SK-N-SH treated with all-trans-retinoic acid at 6 μM for 48 hours (cell line): ENCODE measurements around the gene MYO16.

Source experiments
- ATAC-seq: fragments of 200-7000 bp; cut with Tn5 transposase; 3 replicates; pipeline ENCODE4 v1.9.1; 2020; ENCODE audit warnings: mild to moderate bottlenecking, moderate library complexity
- ARNTL ChIP-seq: fragments of 450-650 bp; formaldehyde crosslinking; IDR thresholded peaks from 2 replicates; pipeline ENCODE4 v1.5.0; 2020; ENCODE audit warnings: low read depth, mild to moderate bottlenecking, moderate library complexity, borderline replicate concordance
- BACH2 ChIP-seq: fragments of 250-450 bp; sonication (Bioruptor Pico); IDR thresholded peaks from 2 replicates; pipeline ENCODE4 v1.9.0; 2021; ENCODE audit warnings: mild to moderate bottlenecking, borderline replicate concordance
- CSDC2 ChIP-seq: fragments of 250-450 bp; sonication (Bioruptor Pico); IDR thresholded peaks from 2 replicates; pipeline ENCODE4 v1.5.0; 2020; ENCODE audit warnings: mild to moderate bottlenecking, moderate library complexity
- ESRRG ChIP-seq: fragments of 250-450 bp; sonication (Bioruptor Pico); IDR thresholded peaks from 2 replicates; pipeline ENCODE4 v1.6.1; 2021; ENCODE audit warnings: mild to moderate bottlenecking
- GLIS3 ChIP-seq: fragments of 250-450 bp; sonication (Bioruptor Pico); IDR thresholded peaks from 2 replicates; pipeline ENCODE4 v1.5.0; 2020; ENCODE audit warnings: mild to moderate bottlenecking, moderate library complexity
- ISL1 ChIP-seq: fragments of 250-450 bp; sonication (Bioruptor Pico); IDR thresholded peaks from 2 replicates; pipeline ENCODE4 v2.1.2; 2022; ENCODE audit warnings: mild to moderate bottlenecking, moderate library complexity
- OSR1 ChIP-seq: fragments of 250-450 bp; sonication (Bioruptor Pico); IDR thresholded peaks from 2 replicates; pipeline ENCODE4 v1.8.0; 2022; ENCODE audit warnings: moderate library complexity, mild to moderate bottlenecking, inconsistent platforms
- PPARA ChIP-seq: fragments of 250-450 bp; sonication (Bioruptor Pico); IDR thresholded peaks from 2 replicates; pipeline ENCODE4 v1.5.0; 2020; ENCODE audit warnings: mild to moderate bottlenecking, borderline replicate concordance
- RARB ChIP-seq: fragments of 250-450 bp; sonication (Bioruptor Pico); IDR thresholded peaks from 2 replicates; pipeline ENCODE4 v1.8.0; 2021; ENCODE audit warnings: mild to moderate bottlenecking, moderate library complexity
- SNAI2 ChIP-seq: fragments of 250-450 bp; sonication (Bioruptor Pico); IDR thresholded peaks from 2 replicates; pipeline ENCODE4 v1.5.0; 2020; ENCODE audit warnings: mild to moderate bottlenecking, moderate library complexity
- TCF4 ChIP-seq: fragments of 250-450 bp; sonication (Bioruptor Pico); IDR thresholded peaks from 2 replicates; pipeline ENCODE4 v1.8.0; 2021; ENCODE audit warnings: mild to moderate bottlenecking, moderate library complexity, borderline replicate concordance
- TOX ChIP-seq: fragments of 250-450 bp; sonication (Bioruptor Pico); IDR thresholded peaks from 2 replicates; pipeline ENCODE4 v1.8.0; 2021; ENCODE audit warnings: mild to moderate bottlenecking, moderate library complexity, borderline replicate concordance
- ZC3H10 ChIP-seq: fragments of 250-450 bp; sonication (Bioruptor Pico); IDR thresholded peaks from 2 replicates; pipeline ENCODE4 v1.5.1; 2021; ENCODE audit warnings: mild to moderate bottlenecking, moderate library complexity
- ZFP3 ChIP-seq: fragments of 250-450 bp; sonication (Bioruptor Pico); IDR thresholded peaks from 2 replicates; pipeline ENCODE4 v1.5.0; 2020; ENCODE audit warnings: mild to moderate bottlenecking, moderate library complexity
- ZFP30 ChIP-seq: fragments of 450-650 bp; formaldehyde crosslinking; IDR thresholded peaks from 2 replicates; pipeline ENCODE4 v1.5.0; 2022; ENCODE audit warnings: mild to moderate bottlenecking, moderate library complexity
- ZNF565 ChIP-seq: fragments of 450-650 bp; formaldehyde crosslinking; conservative IDR thresholded peaks from 2 replicates; pipeline ENCODE4 v1.5.0; 2020; ENCODE audit warnings: low read depth, mild to moderate bottlenecking, moderate library complexity
- ZNF70 ChIP-seq: fragments of 450-650 bp; formaldehyde crosslinking; IDR thresholded peaks from 2 replicates; pipeline ENCODE4 v1.5.0; 2020; ENCODE audit warnings: mild to moderate bottlenecking, moderate library complexity
- TF ChIP-seq, protein P1 (sequence below): fragments of 250-450 bp; sonication (Bioruptor Pico); IDR thresholded peaks from 2 replicates; pipeline ENCODE4 v1.5.1; 2021; ENCODE audit warnings: mild to moderate bottlenecking, moderate library complexity
- TF ChIP-seq, protein P2 (sequence below): fragments of 250-450 bp; sonication (Bioruptor Pico); IDR thresholded peaks from 2 replicates; pipeline ENCODE4 v1.8.0; 2020; ENCODE audit warnings: mild to moderate bottlenecking, moderate library complexity, borderline replicate concordance
- TF ChIP-seq, protein P3 (sequence below): fragments of 250-450 bp; sonication (Bioruptor Pico); IDR thresholded peaks from 2 replicates; pipeline ENCODE4 v1.5.0; 2020; ENCODE audit warnings: mild to moderate bottlenecking, moderate library complexity
- TF ChIP-seq, protein P4 (sequence below): fragments of 250-450 bp; sonication (Bioruptor Pico); IDR thresholded peaks from 2 replicates; pipeline ENCODE4 v1.8.0; 2021; ENCODE audit warnings: low read depth, mild to moderate bottlenecking, moderate library complexity, borderline replicate concordance

Gene MYO16

DNA sequence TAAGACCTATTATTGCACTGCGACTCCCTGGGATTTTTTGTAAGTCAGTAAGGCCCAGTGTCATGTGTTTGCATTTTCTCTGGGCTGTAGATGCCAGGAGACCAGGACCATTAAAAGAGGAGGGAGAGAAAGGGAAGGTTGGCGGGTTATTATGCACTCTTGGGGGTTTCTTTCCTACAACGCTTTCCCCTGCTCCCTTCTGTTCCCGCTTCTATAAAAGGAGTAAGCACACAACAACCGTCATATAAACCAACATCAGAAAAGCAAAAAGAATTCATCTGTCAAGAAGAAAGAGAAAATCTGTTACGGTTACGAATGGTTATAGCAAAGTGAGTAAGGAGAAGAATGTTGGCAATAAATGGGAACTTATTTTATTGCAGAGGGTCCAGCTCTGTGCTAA lies 615.2 kb downstream of the MYO16 start:
- no peak for ATAC-seq
- no peak for TF ChIP-seq ZNF565
- no peak for TF ChIP-seq ESRRG
- TF ChIP-seq ARNTL: no peak
- no peak for TF ChIP-seq ZFP30 (CRISPR knock-in tag)
- no peak for TF ChIP-seq OSR1 (CRISPR knock-in tag)
- TF ChIP-seq ZFP3 (CRISPR knock-in tag): no peak
- TF ChIP-seq RARB: no peak
- no peak for TF ChIP-seq TOX (CRISPR knock-in tag)
- no peak for TF ChIP-seq ISL1 (CRISPR knock-in tag)
- TF ChIP-seq TCF4: no peak
- TF ChIP-seq CSDC2 (CRISPR knock-in tag): no peak
- TF ChIP-seq ZC3H10 (CRISPR knock-in tag): no peak
- no peak for TF ChIP-seq BACH2 (CRISPR knock-in tag)

DNA sequence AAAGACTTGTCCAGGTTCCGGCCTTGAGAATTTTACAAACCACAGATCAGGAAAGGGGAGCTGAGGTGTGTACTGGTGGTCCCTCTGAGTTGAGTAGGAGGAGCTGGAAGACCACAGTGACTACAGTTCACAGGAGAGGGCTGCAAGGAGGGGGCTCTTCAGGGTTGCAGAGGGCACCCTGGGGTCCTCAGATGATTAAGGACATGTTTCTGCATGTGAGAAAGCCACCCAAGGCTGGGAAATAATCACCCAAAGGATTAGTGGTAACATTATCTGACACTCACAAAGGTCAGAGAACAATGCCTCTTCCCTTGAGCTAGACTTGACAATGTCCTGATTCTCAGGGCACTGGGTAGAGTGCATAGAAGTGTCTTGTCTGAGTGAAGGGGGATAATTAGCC lies 616.6 kb downstream of the MYO16 start:
- no peak for ATAC-seq

DNA sequence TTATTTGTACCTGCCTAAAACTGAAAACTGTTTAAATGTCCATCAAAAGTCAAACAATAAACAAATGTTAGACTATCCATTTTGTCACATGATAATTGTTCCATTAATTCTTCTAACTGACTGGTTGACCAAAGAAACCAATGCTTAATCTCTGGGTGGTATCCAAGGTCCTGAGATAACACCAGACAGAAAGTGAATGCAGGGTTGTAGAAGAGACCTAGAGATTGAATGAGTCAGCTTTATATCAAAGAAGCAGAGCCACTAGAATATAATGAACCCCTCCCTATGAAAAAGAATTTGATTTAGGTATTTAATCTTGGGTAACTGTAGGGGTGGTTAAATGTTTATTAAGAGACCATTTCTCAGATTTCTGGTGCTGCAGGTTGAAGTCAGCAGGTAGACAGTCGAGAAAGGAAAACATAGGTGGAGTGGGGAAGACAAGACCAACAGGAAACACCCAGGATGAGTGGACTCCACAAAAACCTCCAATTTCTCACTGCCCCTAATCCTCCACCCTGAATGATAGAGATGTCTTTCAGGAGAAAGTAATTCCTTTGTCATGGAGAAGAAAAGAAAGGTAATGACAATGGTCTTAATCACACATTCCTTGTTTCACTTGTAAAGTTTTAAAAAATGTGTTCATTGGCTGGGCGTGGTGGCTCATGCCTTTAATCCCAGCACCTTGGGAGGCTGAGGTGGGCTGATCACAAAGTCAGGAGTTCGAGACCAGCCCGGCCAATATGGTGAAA lies 620.5 kb downstream of the MYO16 start:
- TF ChIP-seq ISL1 (CRISPR knock-in tag): no peak
- no peak for TF ChIP-seq ESRRG
- TF ChIP-seq, protein P1, sequence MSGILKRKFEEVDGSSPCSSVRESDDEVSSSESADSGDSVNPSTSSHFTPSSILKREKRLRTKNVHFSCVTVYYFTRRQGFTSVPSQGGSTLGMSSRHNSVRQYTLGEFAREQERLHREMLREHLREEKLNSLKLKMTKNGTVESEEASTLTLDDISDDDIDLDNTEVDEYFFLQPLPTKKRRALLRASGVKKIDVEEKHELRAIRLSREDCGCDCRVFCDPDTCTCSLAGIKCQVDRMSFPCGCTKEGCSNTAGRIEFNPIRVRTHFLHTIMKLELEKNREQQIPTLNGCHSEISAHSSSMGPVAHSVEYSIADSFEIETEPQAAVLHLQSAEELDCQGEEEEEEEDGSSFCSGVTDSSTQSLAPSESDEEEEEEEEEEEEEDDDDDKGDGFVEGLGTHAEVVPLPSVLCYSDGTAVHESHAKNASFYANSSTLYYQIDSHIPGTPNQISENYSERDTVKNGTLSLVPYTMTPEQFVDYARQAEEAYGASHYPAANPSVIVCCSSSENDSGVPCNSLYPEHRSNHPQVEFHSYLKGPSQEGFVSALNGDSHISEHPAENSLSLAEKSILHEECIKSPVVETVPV (CRISPR knock-in tag): no peak
- no peak for TF ChIP-seq GLIS3
- TF ChIP-seq TOX (CRISPR knock-in tag): no peak
- no peak for TF ChIP-seq SNAI2
- TF ChIP-seq TCF4: no peak
- TF ChIP-seq, protein P2, sequence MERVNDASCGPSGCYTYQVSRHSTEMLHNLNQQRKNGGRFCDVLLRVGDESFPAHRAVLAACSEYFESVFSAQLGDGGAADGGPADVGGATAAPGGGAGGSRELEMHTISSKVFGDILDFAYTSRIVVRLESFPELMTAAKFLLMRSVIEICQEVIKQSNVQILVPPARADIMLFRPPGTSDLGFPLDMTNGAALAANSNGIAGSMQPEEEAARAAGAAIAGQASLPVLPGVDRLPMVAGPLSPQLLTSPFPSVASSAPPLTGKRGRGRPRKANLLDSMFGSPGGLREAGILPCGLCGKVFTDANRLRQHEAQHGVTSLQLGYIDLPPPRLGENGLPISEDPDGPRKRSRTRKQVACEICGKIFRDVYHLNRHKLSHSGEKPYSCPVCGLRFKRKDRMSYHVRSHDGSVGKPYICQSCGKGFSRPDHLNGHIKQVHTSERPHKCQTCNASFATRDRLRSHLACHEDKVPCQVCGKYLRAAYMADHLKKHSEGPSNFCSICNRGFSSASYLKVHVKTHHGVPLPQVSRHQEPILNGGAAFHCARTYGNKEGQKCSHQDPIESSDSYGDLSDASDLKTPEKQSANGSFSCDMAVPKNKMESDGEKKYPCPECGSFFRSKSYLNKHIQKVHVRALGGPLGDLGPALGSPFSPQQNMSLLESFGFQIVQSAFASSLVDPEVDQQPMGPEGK (CRISPR knock-in tag): no peak
- no peak for TF ChIP-seq RARB
- TF ChIP-seq ZC3H10 (CRISPR knock-in tag): no peak
- TF ChIP-seq PPARA (CRISPR knock-in tag): no peak
- TF ChIP-seq, protein P3, sequence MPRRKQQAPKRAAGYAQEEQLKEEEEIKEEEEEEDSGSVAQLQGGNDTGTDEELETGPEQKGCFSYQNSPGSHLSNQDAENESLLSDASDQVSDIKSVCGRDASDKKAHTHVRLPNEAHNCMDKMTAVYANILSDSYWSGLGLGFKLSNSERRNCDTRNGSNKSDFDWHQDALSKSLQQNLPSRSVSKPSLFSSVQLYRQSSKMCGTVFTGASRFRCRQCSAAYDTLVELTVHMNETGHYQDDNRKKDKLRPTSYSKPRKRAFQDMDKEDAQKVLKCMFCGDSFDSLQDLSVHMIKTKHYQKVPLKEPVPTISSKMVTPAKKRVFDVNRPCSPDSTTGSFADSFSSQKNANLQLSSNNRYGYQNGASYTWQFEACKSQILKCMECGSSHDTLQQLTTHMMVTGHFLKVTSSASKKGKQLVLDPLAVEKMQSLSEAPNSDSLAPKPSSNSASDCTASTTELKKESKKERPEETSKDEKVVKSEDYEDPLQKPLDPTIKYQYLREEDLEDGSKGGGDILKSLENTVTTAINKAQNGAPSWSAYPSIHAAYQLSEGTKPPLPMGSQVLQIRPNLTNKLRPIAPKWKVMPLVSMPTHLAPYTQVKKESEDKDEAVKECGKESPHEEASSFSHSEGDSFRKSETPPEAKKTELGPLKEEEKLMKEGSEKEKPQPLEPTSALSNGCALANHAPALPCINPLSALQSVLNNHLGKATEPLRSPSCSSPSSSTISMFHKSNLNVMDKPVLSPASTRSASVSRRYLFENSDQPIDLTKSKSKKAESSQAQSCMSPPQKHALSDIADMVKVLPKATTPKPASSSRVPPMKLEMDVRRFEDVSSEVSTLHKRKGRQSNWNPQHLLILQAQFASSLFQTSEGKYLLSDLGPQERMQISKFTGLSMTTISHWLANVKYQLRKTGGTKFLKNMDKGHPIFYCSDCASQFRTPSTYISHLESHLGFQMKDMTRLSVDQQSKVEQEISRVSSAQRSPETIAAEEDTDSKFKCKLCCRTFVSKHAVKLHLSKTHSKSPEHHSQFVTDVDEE (CRISPR knock-in tag): no peak
- no peak for TF ChIP-seq ZNF565
- TF ChIP-seq ZNF70: no peak
- TF ChIP-seq BACH2 (CRISPR knock-in tag): no peak
- no peak for TF ChIP-seq ARNTL
- no peak for ATAC-seq

More for the DNA sequence above, 616.6 kb downstream of the MYO16 start:
- TF ChIP-seq SNAI2: no peak
- no peak for TF ChIP-seq ZNF70
- no peak for TF ChIP-seq TCF4
- TF ChIP-seq, protein P4, sequence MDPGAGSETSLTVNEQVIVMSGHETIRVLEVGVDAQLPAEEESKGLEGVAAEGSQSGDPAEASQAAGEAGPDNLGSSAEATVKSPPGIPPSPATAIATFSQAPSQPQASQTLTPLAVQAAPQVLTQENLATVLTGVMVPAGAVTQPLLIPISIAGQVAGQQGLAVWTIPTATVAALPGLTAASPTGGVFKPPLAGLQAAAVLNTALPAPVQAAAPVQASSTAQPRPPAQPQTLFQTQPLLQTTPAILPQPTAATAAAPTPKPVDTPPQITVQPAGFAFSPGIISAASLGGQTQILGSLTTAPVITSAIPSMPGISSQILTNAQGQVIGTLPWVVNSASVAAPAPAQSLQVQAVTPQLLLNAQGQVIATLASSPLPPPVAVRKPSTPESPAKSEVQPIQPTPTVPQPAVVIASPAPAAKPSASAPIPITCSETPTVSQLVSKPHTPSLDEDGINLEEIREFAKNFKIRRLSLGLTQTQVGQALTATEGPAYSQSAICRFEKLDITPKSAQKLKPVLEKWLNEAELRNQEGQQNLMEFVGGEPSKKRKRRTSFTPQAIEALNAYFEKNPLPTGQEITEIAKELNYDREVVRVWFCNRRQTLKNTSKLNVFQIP (CRISPR knock-in tag): no peak
- no peak for TF ChIP-seq ARNTL
- TF ChIP-seq RARB: no peak
- TF ChIP-seq ZC3H10 (CRISPR knock-in tag): no peak
- no peak for TF ChIP-seq ZNF565
- TF ChIP-seq, protein P1 (CRISPR knock-in tag): no peak
- no peak for TF ChIP-seq ISL1 (CRISPR knock-in tag)
- no peak for TF ChIP-seq OSR1 (CRISPR knock-in tag)
- no peak for TF ChIP-seq GLIS3
- no peak for TF ChIP-seq ESRRG
- TF ChIP-seq, protein P2 (CRISPR knock-in tag): no peak
